RPMI7951 (cell line): ENCODE results near the gene ZNF747. TPM values are rescaled to one million over a fixed set of nuclear protein-coding genes. Genes with fewer than 3 reads are reported as not detected.
"Not testable (repeated sequence)": the region's sequence is repeated elsewhere in the genome, so short reads cannot be mapped to it uniquely, and the experiment has no call there.

Source experiments
- DNase-seq: peaks from one replicate; pipeline ENCODE4 v3.0.0-alpha.2; 2012; ENCODE audit warnings: low read depth
- total RNA-seq: library from RNA; depleted of rRNA; stranded (reverse); fragments of >200 nt; shearing (Covaris generic); gene quantifications from 2 replicates; pipeline ENCODE4 v1.2.3, GENCODE V29; 2014

ZNF747 gene
- total RNA-seq, 1 experiment from 2014 or later = 5.0 TPM

DNA sequence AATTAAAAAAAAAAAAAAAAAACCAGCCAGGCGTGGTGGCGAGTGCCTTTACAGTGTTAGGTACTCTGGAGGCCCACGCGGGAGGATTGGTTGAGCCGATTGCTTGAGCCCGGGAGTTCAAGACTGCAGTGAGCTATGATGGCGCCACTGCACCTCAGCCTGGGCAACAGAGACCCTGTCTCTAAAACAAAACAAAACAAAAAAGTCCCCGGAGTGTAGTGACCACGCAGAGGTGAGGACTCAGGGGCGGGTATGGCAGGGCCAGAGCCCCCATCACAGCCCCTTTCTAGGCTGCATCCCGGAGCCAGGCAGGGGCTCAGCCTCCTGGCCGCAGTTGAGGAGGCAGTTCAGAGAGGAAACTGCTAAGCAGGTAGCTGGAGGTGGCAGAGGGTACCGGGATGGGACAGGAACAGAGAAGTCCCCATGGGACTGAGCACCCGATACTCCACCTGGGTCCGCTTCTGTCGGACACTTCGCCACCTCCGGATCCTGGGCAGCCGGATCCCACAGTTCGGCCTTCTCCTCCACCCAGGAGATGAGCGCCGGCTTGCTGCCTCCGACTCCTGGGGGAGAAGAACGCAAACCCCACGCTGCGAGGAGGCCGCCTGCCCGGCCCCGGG is 800 bp downstream of the ZNF747 start:
- no peak for DNase-seq

DNA sequence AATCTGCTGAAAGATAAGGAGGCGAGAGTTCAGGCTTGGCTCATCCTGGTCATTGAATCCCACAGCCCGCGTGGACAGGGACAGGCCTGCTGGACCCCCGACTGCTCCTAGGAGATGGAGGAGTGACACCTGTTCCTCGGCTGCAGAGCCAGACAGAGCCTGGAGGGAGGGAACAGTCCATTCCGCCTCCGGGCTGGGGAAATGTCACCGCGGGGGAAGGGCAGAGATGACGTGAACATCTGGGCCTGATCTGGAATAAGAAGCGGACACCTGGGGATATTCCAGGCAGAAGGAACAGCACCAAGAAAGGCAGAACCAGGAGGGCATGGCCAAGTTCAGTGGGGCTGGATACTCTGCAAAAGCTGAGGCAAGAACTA is 1.5 kb downstream of the ZNF747 start:
- no peak for DNase-seq

DNA sequence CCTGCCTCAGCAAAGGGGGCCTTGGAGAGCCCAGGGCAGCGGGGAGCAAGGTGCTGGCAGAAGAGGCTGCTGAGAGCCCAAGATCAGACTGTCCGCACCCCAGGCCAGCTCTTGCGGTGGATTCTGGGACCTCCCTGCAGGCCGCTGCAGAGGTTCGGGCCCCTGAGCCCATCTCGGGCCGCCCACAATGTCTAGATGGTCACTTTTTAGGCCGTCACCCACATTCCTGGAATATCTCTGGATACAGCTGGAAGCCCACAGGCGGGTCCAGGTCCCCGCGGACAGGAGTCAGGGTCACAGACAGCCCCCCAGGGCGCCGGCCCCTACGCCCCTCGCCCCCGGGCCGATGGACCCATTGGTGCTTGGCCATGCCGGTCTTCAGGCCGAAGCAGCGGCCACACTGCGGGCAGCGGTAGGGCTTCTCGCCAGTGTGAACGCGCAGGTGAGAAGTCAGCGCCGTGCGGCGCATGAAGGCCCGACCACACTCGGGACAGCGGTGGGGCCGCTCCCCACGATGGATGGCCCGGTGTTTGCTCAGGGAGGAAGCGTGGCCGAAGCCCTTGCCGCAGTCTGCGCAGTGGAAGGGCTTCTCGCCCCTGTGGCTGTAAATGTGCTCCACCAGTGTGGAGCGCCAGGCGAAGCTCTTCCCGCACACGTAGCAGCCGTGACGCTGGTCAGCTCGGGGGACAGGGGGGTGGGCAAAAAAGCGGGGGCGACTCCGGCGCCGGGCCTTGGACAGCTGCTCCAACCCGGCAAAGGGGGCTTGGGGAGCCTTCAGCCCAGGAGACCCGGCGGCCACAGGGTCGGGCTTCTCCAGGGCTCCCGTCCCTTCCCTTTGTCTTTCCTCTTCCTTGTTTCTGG is 2.1 kb downstream of the ZNF747 start:
- no peak for DNase-seq

DNA sequence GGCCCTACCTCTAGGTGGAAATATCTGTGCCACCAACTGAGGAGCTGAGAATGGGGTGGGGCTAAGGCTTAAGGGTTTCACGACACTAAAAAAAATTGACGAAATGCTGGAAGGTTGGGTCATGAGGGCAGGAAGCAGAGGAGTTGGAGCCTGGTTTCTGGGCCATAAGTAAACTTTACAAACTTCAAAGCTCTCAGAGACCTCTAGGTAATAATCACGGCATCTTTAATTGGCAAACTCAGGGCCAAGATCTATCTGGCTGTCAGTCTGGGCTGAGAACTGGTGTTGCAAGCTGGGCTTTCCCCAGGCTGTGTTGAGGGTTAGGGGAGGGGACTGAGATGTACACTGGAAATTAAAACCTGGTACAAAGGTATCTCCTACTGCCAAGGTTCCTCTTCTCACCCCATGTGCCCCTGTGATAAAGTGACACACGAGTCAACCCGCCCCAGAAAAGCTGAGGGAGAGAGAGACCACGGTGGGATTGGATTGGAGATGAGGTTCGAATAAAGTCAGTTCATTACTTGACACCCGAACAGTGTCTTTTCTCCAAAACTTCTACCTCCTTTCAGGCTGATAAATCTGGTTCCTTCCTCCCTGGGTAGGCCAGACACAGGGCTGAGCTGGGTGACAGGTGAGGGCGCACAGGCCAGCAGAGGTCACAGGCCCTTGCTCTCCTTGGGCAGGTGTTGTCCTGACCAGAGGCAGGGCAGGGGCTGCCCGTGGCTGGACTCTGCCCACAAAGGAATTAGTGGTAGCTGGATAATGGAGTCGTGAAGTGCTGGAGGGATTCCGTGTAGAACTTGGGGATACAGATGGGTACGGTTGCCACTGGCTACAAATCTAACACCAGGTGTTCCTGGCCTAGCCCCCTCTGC is 4.3 kb downstream of the ZNF747 start:
- no peak for DNase-seq

DNA sequence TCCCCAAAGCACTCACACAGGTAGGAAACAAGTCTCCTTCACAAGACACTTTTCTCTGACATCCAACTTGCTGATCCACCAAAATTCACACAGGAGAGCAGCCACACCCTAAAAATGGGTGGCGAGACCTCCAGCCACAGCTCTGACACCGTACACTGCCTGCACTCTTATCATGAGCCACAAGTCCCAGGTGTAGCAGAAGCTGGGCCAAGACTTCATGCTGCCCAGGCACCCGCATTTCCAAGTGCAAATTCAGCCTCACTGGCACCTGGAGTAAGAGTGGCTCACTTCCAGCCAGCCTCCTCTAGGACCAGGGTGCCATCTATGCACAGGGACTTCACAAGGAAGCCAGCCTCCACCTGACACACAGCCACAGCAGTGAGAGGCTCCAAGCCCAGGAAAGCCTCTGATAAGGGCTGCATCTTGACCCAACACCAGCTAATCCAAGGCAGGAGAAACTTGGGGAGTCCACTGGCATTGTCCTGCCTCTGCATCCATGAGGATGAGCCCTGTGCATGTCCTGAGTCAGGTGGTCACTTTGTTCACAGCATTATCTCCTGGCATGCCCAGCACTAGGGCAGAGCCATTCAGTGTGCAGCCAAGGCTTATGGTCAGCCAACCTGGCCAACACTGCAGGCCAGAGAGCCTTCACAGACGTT is 5.7 kb downstream of the ZNF747 start:
- no peak for DNase-seq

DNA sequence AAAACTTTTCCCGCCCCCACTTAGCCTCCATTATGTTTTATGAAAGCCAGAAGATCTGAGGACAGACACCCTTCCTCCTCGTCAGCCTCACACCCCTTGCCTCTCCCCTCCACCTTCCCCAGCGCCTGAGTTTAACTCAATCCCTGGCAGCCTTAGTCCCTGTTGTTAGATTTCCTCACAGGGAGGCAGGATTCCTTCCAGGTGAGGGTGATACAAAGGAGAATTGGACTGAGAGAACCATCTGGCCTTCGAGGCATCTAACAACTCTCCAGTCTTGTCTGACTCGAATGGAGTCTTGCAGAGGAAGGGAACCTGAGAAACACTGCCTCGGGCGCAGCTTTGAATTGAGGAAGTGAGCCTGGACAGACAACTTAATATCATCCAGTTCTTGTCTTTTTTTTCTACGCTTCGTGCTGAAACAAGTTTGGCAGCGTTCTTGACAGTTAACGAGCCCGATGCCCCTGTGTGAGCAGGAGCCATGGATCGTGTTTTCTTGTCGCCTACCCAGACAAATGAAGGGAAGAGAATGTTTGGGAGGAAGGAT is 7.0 kb downstream of the ZNF747 start:
- DNase-seq = peak; percentile 64

DNA sequence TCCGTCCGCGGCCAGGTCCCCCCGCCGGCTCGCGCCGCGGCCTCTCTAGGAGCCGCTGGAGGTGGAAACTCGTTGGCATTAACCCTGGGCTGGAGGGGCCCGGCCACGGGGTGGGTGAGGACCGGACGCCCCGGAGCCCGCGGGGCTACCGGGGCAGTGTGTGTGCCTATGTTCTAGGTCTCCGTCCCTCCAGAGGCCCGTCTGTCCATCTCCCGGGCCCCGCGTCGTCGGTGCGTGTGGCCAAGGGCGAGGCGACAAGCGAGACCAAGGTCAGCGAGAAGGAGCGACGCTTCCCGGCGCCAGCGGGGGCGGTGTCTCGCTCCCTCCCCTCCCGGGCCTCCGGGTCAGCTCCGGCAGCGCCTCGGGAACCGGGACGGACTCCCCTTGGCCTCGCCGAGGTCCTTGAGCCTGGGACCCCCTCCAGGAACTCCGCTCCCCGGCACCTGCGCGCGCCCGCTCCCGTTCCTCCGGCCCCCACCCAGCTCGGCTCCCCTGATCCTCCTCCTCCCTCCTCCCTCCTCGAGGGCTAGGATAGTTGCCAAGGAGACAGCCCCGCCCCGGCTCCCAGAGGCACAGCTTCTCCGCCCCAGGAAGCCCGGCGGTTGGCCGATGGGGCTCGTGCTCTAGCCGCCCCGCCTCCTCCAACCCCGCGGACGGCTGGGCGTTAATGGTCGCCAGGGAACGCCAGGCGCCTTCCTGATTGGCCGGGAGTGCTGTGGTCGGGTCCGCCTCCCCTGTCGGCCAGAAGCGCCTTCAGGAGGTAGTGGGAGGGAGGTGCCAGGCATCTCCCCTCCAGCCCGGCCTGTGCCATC is 7.6 kb downstream of the ZNF747 start:
- peak; percentile 97 for DNase-seq

DNA sequence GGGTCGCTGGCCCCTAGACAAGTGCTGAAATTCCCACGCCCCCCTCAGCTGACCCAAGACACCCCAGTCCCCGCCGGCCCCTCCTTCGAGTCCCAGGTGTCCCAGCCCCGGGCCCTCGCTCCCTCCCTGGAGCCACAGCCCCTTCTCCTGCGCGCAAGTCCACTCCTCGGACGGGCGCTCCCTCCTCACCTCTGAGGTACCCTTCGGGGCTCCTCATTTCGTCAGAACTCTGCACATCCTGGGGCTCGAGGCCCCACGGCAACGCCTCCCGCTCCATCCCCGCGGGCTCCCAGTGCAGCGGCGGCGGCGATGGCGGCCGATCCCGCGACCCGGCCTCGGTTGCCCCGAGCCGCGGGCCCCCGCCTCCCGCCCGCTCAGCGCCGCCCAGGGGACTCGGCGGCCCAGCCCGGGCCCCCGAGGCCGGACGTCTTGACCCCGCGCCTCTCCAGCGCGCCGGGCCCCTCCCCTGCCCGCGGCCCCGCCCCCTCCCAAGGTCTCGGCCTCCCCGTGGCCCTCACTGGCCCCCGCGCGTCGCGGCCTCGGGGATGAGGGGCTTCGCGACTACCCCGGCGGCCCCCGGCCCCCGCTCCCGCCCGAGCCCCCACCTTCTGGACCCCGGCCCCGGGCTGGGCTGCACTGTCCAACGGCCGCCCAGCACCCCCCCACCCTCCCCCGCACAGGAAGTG is 8.4 kb downstream of the ZNF747 start, which contains the start of gene ZNF768:
Gene ZNF768, minus strand, starts transcription at position 430 of the 686 bp plus-strand sequence. Its CDS starts 153 bp downstream, at position 277.
- DNase-seq = peak; percentile 48

DNA sequence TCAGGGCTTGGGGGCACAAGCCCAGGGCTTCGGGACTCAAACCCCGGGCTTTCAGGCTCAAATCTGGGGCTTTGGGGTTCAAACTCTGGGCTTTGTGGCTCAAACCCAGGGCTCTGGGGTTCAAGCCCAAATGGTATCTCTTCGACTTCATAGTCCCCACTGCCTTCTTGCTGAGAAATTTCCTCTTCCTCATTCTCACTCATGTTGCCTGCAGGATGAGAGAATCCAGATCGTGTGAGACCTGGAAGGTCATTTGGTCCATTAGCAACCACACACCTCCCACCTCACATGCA is 8.9 kb downstream of the ZNF747 start:
- no peak for DNase-seq

DNA sequence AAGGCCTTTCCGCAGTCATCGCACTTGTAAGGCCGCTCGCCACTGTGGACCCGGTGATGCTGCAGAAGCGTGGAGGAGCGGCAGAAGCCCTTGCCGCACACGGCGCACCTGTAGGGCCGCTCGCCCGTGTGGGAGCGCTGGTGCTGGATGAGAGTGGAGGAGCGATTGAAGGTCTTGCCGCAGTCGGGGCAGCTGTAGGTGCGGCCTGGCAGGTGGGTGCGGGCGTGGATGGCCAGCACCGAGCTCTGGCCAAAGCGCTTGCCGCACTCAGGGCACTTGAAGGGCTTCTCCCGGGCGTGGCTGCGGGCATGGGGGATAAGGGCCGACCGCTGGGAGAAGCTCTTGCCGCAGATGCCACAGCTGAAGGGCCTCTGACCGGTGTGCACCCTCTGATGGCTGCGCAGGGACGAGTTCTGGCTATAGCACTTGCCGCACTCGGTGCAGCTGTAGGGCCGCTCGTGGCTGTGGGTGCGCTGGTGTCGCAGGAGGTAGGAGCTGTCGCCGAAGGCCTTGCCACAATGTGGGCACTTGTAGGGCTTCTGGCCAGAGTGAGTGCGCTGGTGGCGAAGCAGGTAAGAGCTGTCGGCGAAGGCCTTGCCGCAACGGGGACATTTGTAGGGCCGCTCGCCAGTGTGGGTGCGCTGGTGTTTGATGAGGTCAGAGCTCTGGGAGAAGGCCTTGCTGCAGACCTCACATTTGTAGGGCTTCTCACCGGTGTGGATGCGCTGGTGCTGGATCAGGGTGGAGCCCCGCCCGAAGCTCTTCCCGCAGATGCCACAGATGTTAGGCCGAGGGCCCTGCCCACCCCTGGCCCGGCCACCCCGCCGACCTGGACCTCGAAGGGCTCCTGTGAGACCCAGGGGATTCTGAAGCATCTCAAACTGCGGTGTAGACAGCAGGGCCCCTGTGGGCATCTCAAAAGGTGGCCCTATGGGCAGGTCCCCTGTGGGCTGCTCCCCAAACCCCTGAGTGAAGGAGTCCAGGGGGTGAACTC is 9.8 kb downstream of the ZNF747 start:
- DNase-seq = no peak

DNA sequence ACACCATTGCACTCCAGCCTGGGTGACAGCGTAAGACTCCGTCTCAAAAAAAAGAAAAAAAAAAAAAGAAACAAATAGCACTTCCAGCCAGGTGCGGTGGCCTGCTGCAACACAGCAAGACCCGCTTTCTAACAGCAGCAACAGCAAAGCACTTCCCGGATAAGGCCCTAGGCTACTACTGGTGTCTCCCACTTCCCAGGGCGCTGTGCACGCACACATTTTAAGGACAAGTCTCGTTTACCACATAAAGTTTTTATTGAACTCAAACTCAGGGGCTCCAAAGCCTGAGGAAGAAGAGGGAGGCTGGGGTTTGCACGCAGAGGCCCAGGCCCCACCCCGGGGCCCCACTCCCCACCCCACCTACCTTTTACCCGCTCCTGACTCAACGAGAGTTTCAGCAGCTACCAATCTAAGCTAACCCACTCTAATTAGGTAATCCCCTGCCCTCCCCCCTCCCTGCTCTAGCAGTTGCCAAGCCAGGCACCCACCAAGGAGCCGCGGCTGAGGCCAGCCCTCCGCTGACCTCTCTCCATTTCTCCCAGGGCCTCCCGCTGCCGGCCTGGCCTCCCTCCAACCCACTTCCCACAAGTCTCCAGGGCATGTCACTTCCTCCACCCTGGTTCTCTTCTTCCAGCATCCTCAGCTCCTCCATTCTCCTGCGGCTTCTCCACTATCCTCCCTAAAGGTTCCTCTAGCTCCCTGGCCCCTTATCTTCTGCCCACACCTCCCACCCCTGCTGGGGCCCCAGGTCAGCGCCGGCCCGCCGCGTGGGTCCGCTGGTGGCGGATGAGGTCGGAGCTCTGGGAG is 10.7 kb downstream of the ZNF747 start:
- DNase-seq = no peak

DNA sequence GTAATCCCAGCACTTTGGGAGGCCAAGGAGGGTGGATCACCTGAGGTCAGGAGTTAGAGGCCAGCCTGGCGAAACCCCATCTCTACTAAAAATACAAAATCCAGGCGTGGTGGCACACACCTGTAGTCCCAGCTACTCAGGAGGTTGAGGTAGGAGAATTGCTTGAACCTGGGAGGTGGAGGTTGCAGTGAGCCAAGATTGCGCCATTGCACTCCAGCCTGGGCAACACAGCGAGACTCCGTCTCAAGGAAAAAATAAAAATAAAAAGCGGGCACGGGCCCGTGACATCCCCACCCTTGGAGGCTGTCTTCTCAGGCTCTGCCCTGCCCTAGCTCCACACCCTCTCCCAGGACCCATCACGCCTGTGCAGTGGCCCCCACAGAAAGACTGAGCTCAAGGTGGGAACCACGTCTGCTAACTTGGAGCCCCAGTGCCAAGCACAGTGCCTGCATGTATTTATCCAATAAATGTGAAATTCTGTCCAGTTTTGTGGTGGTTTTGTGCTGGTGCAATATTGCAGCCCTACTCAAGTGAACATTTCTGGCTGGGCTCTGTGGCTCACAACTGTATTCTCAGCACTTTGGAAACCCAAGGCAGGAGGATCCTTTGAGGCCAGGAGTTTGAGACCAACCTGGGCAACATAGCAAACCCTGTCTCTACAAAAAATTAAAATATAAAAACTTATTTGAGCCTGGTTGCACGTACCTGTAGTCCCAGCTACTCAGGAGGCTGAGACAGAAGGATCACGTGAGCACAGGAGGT is 11.8 kb downstream of the ZNF747 start:
- not testable (repeated sequence) for DNase-seq

DNA sequence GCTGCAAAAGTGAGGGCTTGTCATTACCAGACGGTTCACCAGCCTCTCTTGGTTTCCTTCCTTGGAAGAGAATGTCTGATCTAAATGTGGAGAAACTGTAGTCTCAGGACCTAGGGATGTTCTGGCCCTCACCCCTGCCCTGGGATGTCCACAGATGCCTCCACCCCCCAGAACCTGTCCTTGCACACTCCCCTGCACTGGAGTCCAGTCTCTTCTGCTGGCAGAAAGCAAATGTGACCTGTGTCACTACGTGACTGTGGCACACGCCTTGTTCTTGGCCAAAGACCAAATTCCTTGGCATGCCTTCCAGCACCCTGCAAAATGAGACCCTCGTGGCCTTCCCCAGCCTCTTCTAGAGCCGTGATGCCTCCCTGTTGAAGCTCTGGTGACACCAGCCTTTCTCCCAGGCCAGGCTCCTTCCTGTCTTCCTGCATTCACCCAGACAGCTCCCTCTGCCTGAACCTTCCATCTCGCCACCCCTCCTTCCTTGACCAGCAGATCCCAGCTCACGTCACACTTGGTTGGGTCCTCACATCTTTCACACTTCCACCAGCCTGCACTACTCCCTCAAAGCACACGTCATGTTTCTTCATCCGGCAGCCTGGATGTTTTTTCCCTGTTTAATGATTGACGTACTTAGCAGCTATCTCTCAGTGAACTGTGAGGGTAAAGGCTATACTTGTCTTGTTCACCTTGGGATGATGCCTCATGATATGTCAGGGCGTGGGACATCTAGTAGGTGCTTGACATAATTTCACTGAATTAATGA is 12.6 kb downstream of the ZNF747 start:
- DNase-seq = no peak

DNA sequence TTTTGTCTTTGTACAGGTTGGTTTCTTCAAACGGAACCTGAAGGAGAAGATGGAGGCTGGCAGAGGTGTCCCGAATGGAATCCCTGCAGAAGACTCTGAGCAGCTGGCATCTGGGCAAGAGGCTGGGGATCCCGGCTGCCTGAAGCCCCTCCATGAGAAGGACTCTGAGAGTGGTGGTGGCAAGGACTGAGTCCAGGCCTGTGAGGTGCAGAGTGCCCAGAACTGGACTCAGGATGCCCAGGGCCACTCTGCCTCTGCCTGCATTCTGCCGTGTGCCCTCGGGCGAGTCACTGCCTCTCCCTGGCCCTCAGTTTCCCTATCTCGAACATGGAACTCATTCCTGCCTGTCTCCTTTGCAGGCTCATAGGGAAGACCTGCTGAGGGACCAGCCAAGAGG is 13.2 kb downstream of the ZNF747 start:
- DNase-seq = no peak

DNA sequence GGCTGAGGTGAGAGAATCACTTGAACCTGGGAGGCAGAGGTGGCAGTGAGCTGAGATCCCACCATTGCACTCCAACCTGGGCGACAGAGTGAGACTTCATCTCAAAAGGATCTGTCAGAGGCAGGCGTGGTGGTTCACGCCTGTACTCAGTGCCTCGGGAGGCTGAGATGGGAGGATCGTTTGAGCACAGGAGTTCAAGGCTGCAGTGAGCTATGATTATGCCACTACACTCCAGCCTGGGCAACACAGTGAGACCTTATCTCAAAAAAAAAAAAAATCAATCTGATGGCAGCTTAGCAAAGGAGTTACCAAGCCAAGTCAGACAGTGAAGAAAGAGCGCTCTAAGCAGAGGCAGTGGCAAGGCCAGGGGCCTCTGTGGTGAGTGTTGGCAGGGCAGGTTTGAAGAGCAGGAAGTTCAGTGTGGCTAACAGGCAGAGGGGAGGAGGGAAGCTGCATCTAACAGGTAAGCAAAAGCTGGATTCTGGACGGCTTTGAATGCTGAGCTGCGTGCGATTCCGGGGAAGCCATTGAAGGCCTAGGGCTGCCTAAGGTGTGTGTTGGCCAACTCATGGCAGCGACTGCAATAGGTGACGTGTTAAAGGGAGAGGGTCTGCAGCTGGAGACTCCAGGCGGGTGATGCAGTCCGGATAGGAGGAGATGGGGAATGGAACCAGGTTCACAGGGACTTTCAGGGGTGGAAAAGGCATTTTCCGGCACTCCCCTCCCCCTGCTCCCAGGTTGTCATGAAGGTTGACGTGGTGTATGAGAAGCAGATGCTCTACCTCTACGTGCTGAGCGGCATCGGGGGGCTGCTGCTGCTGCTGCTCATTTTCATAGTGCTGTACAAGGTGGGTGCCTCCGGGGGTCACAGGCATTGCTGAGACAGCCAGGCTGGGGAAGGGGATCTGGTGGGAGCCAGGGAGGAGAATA is 15.3 kb downstream of the ZNF747 start:
- no peak for DNase-seq
